ENCODE results near the gene ENPP4.
"Not testable (repeated sequence)": the region's sequence is repeated elsewhere in the genome, so short reads cannot be mapped to it uniquely, and the experiment has no call there.

The ENPP4 gene

GRCh38 chr6:46115634-46116033 lies 14.2 kb upstream of the ENPP4 start:
- no peak overlapping the region for H3K4me3 ChIP-seq (ENCODE audit: low read depth, low read length)
- TF ChIP-seq CTCF (IDR thresholded peaks at IDR 0.05; ENCODE audit: borderline replicate concordance, insufficient read depth, low read depth, low read length) = no peak

DNA sequence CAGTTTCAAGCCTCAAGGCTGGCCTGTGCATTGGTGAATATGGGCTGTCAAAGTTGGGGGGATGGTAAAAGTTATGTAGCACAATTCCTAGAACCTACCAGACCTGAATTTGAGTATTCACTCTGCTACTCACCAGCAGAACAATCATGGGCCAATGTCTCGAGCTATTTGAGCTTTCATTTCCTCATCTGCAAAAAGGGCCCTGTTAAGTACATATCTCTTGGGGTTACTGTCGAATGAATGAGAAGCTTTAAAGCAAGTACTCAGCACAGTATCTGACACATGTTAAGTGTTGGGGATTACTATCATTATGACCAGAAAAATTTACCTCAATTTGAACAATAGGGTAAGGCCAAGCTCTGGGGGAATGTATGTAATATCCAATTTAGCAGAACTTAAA lies 13.5 kb upstream of the ENPP4 start:
- no peak overlapping the region for H3K4me3 ChIP-seq (ENCODE audit: low read depth, low read length)
- no peak for TF ChIP-seq CTCF (IDR thresholded peaks at IDR 0.05; ENCODE audit: borderline replicate concordance, insufficient read depth, low read depth, low read length)

DNA sequence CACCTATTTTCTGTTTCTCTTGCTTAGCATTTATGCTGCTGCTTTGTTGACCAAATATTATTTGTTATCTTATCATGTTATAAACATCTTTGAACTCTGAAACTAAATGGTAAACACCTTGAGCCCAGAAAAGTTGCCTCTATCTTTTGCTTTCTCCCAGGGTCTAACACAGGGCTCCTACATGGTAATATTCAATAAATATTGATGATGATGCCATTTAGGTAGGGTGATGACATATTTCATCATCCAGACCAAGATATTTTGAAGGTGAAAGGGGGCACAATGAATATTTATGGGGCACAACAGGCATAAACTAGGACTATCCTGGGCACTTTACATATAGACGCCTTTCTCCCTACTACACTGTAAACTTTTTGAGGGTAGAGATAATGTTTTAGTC lies 11.6 kb upstream of the ENPP4 start:
- no peak for TF ChIP-seq CTCF (IDR thresholded peaks at IDR 0.05; ENCODE audit: borderline replicate concordance, insufficient read depth, low read depth, low read length)
- H3K4me3 ChIP-seq (ENCODE audit: low read depth, low read length) = no peak overlapping the region

GRCh38 chr6:46118836-46119235 lies 11.0 kb upstream of the ENPP4 start:
- no peak for TF ChIP-seq CTCF (IDR thresholded peaks at IDR 0.05; ENCODE audit: borderline replicate concordance, insufficient read depth, low read depth, low read length)

GRCh38 chr6:46119679-46120078 lies 10.1 kb upstream of the ENPP4 start:
- not testable (repeated sequence) for H3K4me3 ChIP-seq (ENCODE audit: low read depth, low read length)

More at GRCh38 chr6:46118836-46119235, 11.0 kb upstream of the ENPP4 start:
- H3K4me3 ChIP-seq (ENCODE audit: low read depth, low read length) = no peak overlapping the region

GRCh38 chr6:46128476-46128875 lies 1.3 kb upstream of the ENPP4 start:
- H3K4me3 ChIP-seq (ENCODE audit: low read depth, low read length) = no peak overlapping the region
- no peak for TF ChIP-seq CTCF (IDR thresholded peaks at IDR 0.05; ENCODE audit: borderline replicate concordance, insufficient read depth, low read depth, low read length)

DNA sequence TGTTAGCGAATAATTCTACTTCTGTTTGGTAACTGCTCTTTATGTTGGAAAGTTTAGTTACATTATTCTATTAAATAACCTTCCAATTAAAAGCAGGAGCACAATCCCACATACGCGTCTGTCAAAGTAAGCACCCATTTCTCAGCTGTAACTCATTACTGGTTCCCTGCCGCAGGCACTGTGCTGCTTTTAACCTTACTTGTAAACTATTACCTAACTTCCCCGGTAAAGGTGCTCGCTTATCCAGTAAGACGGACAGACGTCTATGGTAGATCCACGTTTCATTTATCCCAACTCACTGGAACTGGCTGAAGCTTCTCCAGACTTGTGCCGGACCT lies 529 bp upstream of the ENPP4 start:
- no peak for TF ChIP-seq CTCF (IDR thresholded peaks at IDR 0.05; ENCODE audit: borderline replicate concordance, insufficient read depth, low read depth, low read length)
- peak overlapping the region; percentile 71 for H3K4me3 ChIP-seq (ENCODE audit: low read depth, low read length)

- no peak for TF ChIP-seq CTCF (IDR thresholded peaks at IDR 0.05; ENCODE audit: borderline replicate concordance, insufficient read depth, low read depth, low read length)
- H3K4me3 ChIP-seq (ENCODE audit: low read depth, low read length) = peak overlapping the region; percentile 71
Observed at GRCh38 chr6:46130666-46131065, 877 bp downstream of the ENPP4 start.

DNA sequence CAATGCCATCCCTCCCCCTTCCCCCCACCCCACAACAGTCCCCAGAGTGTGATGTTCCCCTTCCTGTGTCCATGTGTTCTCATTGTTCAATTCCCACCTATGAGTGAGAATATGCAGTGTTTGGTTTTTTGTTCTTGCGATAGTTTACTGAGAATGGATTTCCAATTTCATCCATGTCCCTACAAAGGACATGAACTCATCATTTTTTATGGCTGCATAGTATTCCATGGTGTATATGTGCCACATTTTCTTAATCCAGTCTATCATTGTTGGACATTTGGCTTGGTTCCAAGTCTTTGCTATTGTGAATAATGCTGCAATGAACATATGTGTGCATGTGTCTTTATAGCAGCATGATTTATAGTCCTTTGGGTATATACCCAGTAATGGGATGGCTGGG lies 1.5 kb downstream of the ENPP4 start:
- H3K4me3 ChIP-seq (ENCODE audit: low read depth, low read length) = not testable (repeated sequence)
